H54 (cell line): ENCODE measurements around the gene LSG1.

Source experiments
- DNase-seq: peaks from one replicate; pipeline ENCODE4 v3.0.0; 2011; ENCODE audit warnings: low spot score, mixed read lengths; ENCODE audit not compliant: insufficient read length
- FAIRE-seq: peaks from 3 replicates; lab custom pipeline; 2011; peaks lifted over from hg19 to GRCh38; lab: Jason Lieb, UNC
- POLR2A ChIP-seq: IDR thresholded peaks from 2 replicates; pipeline ENCODE4 v1.6.1; 2011; ENCODE audit warnings: low read depth, mild to moderate bottlenecking, low read length

Gene LSG1

DNA sequence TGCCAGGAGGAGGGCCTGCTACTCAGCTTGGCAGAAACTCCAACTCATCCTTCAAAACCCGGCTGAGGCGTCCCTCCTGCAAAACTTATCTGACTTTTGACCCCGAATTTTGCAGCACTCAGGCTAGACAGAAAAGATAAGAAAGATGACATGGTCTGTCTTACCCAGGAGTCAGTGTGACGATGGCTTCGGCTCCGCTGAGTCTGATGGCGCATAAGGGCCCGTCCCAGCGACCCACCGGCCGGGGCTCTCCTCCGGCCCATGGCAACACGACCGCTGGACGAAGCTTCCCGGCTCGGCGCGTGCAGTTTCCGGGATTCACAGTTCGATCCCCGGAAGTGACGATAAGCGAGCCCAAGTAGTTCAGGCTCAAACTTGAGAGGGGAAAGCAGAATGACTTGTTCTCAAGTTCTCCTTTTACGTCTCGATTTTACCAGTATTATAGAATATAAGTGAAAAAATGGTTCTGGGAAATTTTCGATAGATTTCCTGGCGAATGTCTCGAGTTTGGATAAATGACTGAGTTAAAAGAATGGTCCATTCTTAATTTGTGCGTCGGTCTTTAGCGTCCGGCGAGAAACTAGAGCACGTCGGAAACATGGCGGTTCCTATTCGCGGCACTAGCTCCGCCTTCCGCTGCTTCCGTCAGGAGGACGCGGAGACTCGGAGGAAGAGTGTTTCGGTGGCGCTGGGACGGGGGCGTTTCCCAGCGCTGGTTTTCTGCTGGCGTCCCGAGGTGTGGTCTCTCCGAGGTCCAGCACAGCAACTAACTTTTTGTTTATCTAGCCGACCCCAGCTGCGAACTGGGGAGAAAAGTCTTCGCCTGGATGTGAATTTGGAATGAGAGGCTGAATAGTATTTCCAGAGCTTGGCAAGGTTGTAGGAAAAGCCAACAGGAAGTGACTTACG, at the start of gene LSG1:
TSS of gene LSG1 (minus strand) at position 292 of the 909 bp plus-strand sequence. CDS start at position 263, 29 bp downstream.
- DNase-seq (peak; percentile 89), FAIRE-seq (peak; percentile 95)
- TF ChIP-seq POLR2A: peak; percentile 73

DNA sequence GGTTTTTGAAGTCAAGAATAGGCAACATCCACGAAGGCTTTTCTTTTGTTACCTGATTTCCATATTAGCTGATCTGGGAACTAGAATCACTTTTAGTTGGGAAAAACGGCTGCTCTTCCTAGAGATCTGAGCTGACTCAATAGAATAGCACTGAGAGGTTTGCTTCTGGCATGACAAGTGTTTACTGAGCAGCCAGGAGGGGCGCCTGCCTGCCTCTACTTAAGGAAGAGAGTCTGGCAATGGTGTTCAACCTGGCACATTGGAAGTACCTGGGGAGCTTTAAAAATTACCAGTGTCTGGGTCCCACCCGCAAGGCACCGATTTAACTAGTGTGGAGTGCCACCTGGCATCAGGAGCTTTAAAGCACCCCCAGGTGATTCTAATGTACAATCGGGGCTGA, 48.1 kb upstream of the LSG1 start:
- no peak for TF ChIP-seq POLR2A
- no peak for FAIRE-seq
- DNase-seq: no peak

DNA sequence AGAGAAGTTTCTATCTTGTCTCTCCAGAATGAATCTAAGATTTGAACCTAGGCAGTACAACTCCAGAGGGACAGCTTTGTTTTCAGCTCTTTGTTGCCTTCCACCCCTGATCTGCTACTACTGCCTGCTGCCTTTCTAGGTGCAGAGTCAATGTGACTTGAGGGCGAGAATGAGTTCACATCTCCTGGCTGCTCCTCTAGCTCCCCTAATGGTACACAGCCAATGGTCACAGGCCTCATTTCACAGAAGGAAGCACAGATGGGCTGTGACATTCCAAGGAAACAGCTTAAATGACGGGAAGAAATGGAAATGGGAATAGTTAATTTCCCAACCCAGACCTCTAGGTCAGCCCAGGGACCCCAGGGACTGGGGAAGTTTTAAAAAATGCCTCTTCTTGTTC, 46.1 kb upstream of the LSG1 start:
- no peak for FAIRE-seq
- TF ChIP-seq POLR2A: no peak
- no peak for DNase-seq

DNA sequence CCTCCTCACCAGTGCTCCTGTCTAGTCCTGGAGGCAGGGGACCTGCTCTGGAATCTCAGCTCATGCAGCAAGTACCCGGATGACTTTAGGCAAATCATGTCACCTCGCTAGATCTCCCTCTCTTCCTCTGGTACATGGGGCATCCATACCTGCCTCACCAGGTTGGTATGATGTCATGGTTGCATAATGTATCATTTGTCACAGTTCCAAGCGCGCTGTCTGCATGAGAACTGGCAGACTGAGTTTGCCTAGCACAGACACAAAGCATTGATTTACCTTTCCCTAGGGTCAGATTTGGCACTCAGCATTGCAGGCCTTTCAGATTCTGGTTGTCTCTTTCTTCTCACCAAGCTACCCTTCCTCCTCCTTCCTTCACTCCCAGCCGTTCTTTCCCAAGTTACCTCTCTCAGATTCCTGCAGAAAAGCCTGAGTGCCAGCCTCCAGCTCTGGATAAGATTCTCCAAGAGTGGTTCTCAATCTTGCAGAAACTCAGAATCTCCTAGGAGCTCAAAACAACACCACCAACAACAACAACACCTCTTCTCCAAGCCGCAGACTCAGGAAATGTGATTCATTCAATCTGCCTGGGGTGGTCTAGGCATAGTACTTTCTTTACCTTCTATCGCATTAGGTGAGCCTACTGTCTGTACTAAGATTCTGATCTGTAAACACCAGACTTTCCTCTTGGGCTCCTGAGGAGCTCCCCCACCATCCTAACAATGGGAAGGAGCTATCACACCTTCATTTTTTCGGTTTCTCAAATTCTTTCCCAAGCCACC, 43.2 kb upstream of the LSG1 start:
- FAIRE-seq (no peak), DNase-seq (no peak)
- TF ChIP-seq POLR2A: no peak

DNA sequence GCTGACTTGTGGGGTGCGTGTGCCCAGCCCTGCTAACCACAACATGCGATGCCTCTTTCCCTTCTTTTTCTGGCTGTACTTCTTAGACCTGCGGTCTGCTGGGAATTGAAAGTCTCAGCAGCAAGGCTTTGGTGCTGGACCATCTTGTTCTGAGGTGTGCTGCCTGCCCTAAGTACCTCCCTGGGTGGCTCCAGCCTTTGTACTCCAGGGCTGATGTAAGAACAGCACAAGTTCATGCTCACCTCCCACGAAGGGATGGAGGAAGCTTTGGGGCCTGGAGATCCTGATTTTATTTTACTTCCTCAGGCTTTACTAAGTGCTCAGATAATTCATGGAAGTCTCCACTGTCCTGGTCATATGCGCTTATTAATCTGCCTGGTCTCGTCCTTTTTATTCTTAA, 42.6 kb upstream of the LSG1 start:
- FAIRE-seq (no peak), DNase-seq (no peak)
- TF ChIP-seq POLR2A: no peak

DNA sequence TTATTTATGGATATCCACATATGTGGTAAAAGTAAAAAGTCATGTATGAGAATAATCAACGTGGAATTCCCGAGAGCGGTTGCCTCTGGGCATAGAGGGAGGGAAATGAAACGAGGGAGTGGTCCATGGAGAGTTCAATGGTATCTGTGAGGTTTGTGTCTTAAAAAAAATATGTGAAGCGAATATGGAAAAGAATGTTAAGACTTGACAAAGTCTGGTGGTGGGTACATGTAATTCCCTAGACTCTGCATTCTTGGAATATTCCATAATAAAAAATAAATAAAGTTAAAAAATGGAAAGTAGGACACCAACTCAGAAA, 42.1 kb upstream of the LSG1 start:
- TF ChIP-seq POLR2A: no peak
- DNase-seq (no peak), FAIRE-seq (no peak)

DNA sequence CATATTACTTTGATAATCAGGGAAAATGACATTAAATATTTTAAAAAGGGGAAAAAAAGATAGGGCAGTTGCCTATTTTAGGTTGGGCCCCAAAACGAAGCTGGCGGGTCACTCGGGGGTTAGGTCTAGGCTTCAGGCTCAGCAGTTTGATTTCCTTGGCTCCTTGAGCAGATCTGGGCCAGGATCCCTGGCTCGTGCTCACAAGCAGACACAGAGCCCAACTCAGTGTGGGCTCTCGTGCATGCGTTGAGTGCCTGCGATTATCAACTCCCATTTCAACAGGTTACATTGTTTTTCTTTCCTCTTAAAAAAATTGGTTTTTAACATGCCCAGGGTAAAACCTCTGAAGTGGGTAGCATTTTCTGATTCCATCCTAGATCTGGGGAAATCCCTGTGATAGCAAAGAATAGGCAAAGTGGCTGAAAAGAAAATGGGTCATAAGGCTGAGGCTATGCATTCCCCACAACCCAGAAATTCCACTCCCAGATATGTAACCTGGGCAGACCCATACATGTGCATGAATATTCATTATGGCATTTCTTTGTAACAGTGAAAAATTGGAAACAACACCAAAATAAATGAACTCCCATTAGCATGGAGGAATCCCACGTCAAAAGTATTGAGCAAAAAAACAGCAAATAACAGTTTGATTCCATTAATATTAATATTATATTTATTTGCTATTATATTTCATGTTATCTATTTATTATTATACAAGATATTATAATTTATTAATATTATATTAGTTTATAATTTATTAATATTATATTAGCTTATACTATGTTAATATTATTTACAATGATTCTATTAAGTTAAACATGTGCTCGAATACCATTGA, 41.5 kb upstream of the LSG1 start:
- no peak for TF ChIP-seq POLR2A
- DNase-seq (no peak), FAIRE-seq (no peak)

DNA sequence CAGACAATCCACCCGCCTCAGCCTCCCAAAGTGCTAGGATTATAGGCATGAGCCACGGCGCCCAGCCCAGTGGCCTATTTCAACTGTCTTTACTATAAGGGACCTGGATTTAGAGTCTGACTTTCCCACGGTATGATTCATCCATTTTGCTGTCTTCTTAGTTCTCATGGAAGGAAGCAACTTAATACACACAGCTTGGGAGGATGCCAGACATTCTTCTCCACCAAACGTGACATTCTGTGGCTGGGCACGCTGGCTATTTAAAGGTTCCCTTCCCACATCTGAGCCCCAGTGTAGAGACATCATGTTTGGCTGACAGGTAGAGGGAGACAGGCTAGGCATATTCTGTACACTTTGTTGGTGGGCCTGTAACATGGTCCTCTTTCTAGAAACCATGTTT, 39.9 kb upstream of the LSG1 start:
- TF ChIP-seq POLR2A: no peak
- FAIRE-seq (peak; percentile 89), DNase-seq (peak; percentile 60)

DNA sequence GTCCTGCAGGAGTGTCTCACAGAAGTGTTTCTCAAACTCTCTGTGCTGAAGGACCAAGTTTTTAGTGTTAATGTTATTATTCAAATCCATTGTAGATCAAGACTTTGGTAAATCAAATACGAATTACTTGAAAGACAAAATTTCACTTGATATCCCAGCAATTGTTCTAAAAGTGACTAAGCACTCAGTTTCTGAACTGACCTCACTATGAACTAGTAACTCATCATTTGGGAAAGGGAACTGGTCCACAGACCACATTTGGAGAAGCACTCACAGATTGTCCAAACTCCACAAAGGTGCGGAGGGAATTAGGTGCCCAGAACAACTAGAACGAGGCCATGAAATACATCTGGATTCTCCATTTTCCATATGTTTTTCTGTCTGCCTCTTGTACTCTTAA, 39.3 kb upstream of the LSG1 start:
- no peak for TF ChIP-seq POLR2A
- FAIRE-seq (no peak), DNase-seq (no peak)

DNA sequence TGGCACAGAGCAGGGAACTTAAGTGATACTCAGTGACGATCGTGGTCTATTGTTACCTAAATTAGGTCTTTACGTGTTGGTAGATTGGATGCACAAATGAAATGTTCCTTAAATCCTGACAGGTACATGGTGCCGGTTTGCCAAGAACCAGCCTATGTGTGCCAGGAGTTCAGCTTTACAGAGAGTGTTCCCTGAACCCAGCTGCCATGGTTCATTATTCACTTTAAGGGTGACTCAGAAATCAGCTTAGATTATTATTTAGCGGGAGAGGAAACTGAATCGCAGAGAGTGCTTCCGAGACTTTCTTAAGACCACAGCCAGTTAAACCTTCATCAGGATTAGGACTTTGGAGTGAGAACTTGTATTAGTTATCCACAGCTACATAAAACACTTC, 35.2 kb upstream of the LSG1 start:
- FAIRE-seq: no peak
- no peak for TF ChIP-seq POLR2A
- no peak for DNase-seq

DNA sequence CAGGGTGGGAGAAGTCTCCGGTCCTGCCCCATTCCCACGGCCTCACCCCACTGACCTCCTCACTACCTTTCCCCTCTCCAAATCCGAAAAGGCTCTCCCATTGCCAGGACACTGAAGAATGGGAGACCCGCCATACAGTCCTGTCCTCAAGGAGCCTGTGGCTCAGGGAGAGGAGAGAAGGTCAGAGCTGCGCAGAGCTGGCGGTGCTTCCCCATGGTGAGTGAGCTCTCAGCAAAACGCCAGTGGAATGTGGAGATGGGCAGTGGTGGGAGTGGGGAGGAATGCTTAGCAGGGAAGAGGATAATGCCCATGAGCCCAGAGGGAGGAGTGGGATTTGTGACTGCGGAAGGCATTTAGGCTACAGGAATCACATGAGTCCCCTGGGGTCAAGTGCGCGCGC, 33.8 kb upstream of the LSG1 start:
- DNase-seq (no peak), FAIRE-seq (no peak)
- no peak for TF ChIP-seq POLR2A

DNA sequence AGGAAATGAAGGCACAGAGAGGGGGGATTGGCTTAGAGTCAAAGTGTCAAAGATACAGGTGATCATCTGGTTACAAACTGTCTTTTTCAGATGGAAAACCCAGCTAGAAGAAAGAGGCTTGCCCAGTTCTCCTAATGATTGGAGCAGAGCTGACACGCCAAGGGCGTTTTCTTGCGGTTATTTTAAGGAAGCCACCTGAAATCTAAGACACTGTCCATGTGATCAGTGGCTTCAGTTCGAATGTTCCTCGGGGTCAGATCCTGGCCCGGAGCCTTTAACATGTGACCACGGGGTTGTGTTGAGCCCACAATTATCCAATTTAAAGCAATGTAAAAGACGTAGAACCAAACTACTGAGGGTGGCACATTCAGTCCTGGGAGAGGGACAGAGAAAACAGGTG, 33.2 kb upstream of the LSG1 start:
- TF ChIP-seq POLR2A: no peak
- DNase-seq: no peak
- no peak for FAIRE-seq

DNA sequence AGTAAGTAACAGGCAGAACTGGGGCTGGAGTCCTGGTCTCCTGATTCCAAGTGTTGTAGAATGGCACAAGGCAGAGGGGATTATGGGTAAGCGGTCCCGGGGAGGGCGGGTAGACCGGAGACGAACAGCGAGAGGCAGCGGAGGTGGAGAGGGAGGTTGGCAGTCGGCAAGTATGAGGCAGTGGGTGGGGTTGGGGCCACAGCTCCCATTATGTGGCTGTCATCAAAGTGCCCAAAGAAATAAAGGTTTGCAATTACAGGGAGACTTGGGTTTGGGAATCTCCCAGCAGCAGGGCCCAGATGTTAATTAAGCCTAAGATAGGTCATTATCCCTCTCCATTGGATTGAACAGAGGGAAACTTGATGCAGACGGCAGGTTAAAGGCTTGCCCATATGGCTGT, 30.6 kb upstream of the LSG1 start:
- FAIRE-seq (no peak), DNase-seq (no peak)
- TF ChIP-seq POLR2A: no peak

DNA sequence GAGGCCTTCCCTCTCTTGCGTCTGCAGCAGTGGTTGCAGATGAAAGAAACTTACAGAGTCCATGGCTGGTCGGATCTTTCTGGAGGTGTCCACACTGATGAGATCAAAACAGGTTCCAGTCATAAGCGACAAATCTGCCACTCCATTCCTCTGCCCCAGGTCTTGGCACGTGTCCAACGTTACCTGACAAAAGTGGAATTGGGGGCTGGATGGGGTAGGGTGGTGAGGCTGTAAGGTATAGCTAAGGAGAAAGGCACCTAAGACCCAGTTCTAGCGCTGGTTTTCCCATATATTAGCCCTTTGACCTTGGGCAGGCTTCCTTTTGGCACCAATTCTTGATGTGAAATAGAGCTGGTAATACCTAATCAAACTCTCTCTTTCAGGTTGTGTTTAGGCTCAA, 24.7 kb upstream of the LSG1 start:
- FAIRE-seq (no peak), DNase-seq (no peak)
- TF ChIP-seq POLR2A: no peak
